Measurements from ENCODE around the gene PGBD5. TPM values are rescaled to one million over a fixed set of nuclear protein-coding genes. Genes with fewer than 3 reads are reported as not detected.

PGBD5 gene
- total and polyA plus RNA-seq, 4 donors: 0.54 to 3.0 (median 1.8) TPM

DNA sequence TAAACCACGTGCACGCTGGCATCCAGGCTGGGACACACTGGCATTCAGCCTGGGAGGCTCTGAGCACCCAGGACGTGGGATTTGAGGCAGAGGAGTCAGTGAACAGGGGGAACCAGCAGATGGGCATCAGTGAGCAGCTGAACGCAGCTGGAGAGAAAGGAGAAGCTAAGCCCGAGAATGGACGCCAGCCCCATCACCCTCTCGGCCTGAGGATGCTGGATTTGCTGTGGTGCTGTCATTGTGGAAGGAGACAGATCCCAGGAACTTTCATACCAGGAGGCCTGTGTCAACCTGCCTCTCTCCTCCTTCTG, 132.8 kb downstream of the PGBD5 start:
- Histone ChIP-seq H3K4me3 (no peak overlapping the region), H3K9me3 (ENCODE audit: control insufficient read depth in 4 of 4, insufficient read depth in 3 of 4, low read length in 3 of 4) (no peaks in the 10 kb centered on the region), H3K4me1 (ENCODE audit: control insufficient read depth in 5 of 5, insufficient read depth in 5 of 5, low read length in 5 of 5) (no peaks in the 10 kb centered on the region), H3K27ac (ENCODE audit: low read depth in 1 of 2, low read length in 1 of 2) (no peak overlapping the region), H3K27me3 (ENCODE audit: control insufficient read depth in 3 of 3, insufficient read depth in 3 of 3, low read length in 2 of 3) (peaks cover 0 to 12% (median 0%) of the 10 kb centered on the region in 3 donors), H3K36me3 (ENCODE audit: control insufficient read depth in 4 of 4, insufficient read depth in 4 of 4, low read length in 4 of 4) (no peaks in the 10 kb centered on the region), H3K9ac (ENCODE audit: insufficient read depth in 1 of 2, low read length in 2 of 2) (no peak overlapping the region)
- WGBS, 2 donors: 77 to 78% methylated on average over 7 of the region's 7 CpGs
- ATAC-seq (ENCODE audit: insufficient read depth, low FRiP score) (no peak), DNase-seq (no peak)
- no peak for TF ChIP-seq CTCF (IDR thresholded peaks at IDR 0.05; ENCODE audit: control extremely low read depth, extremely low read depth)

DNA sequence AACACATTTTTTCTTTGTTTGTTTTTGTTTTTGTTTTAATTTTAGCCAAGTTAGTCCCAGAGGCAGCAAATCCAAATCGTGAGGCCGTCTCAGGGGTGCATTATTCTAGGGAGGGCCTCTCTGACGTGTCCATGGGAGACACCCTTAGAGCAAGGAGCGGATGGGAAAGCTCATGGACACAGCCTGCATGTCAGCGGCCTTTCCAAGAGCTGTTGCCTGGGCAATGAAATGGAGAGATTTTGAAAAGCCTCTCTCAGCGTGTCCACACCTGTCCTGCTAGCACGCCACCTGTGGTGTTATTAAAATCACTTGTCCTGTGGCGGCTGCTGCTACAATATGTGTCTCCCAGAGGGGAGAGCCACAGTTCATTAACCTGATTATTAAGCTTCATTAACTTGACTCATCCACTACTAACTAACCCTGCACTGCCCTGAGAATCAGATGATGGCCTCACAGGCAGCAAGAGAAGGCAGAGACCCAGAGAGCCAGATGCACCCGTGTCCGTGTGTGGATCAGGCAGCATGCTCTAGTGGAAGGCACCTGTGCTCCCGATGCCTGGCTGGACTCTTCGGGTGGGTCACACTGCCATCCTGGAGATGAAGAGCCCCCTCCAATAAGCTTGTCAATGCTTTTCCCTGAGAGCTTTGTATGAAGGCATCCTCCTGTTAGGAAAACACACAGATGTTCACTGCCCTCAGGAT, 133.3 kb downstream of the PGBD5 start:
- DNase-seq (peak in 1 of 3 donors; percentile 12), ATAC-seq (ENCODE audit: insufficient read depth, low FRiP score) (no peak)
- no peaks in the 10 kb centered on the region for H3K4me1 ChIP-seq (ENCODE audit: control insufficient read depth in 5 of 5, insufficient read depth in 5 of 5, low read length in 5 of 5)
- peaks cover 0 to 12% (median 0%) of the 10 kb centered on the region in 3 donors for H3K27me3 ChIP-seq (ENCODE audit: control insufficient read depth in 3 of 3, insufficient read depth in 3 of 3, low read length in 2 of 3)
- WGBS, 2 donors: 76 to 83% methylated on average over 12 of the region's 12 CpGs
- no peaks in the 10 kb centered on the region for H3K36me3 ChIP-seq (ENCODE audit: control insufficient read depth in 4 of 4, insufficient read depth in 4 of 4, low read length in 4 of 4)
- no peak overlapping the region for H3K27ac ChIP-seq (ENCODE audit: low read depth in 1 of 2, low read length in 1 of 2)
- no peak overlapping the region for H3K9ac ChIP-seq (ENCODE audit: insufficient read depth in 1 of 2, low read length in 2 of 2)
- no peaks in the 10 kb centered on the region for H3K9me3 ChIP-seq (ENCODE audit: control insufficient read depth in 4 of 4, insufficient read depth in 3 of 4, low read length in 3 of 4)
- H3K4me3 ChIP-seq: no peak overlapping the region
- no peak for TF ChIP-seq CTCF (IDR thresholded peaks at IDR 0.05; ENCODE audit: control extremely low read depth, extremely low read depth)

- no peak for TF ChIP-seq CTCF (IDR thresholded peaks at IDR 0.05; ENCODE audit: control extremely low read depth, extremely low read depth)
- Histone ChIP-seq H3K36me3 (ENCODE audit: control insufficient read depth in 4 of 4, insufficient read depth in 4 of 4, low read length in 4 of 4) (no peaks in the 10 kb centered on the region), H3K4me1 (ENCODE audit: control insufficient read depth in 5 of 5, insufficient read depth in 5 of 5, low read length in 5 of 5) (no peaks in the 10 kb centered on the region), H3K27me3 (ENCODE audit: control insufficient read depth in 3 of 3, insufficient read depth in 3 of 3, low read length in 2 of 3) (peaks cover 0 to 12% (median 0%) of the 10 kb centered on the region in 3 donors), H3K4me3 (no peak overlapping the region), H3K27ac (ENCODE audit: low read depth in 1 of 2, low read length in 1 of 2) (no peak overlapping the region), H3K9me3 (ENCODE audit: control insufficient read depth in 4 of 4, insufficient read depth in 3 of 4, low read length in 3 of 4) (no peaks in the 10 kb centered on the region), H3K9ac (ENCODE audit: insufficient read depth in 1 of 2, low read length in 2 of 2) (no peak overlapping the region)
- ATAC-seq (ENCODE audit: insufficient read depth, low FRiP score): no peak
- DNase-seq: peak in 1 of 3 donors; percentile 10
- WGBS, 2 donors: 39 to 56% methylated on average over 24 to 28 of the region's 28 CpGs
These were observed 134.2 kb downstream of the PGBD5 start for GRCh38 chr1:230291731-230292620.
